Skin of body (tissue), 2 donors: Measurements from ENCODE around the gene MZT2A. TPM values are rescaled to one million over a fixed set of nuclear protein-coding genes. Genes with fewer than 3 reads are reported as not detected.
"Not testable (repeated sequence)": the region's sequence is repeated elsewhere in the genome, so short reads cannot be mapped to it uniquely, and the experiment has no call there.

ENCODE experiments used
- DNase-seq: peaks from one replicate; lab custom pipeline; 2025; lab: John Stamatoyannopoulos, UW
- total RNA-seq: library from RNA; depleted of rRNA; stranded (reverse); fragments of >200 nt; gene quantifications from one replicate; pipeline ENCODE4 v1.2.3, GENCODE V29; 2014

MZT2A gene
- 31.1 TPM for total RNA-seq

GRCh38 chr2:131492015-131492417 lies at the start of gene MZT2A:
TSS of gene MZT2A (minus strand) at chr2:131492397. CDS start at chr2:131492376, 21 bp downstream.
- not testable (repeated sequence) for DNase-seq

GRCh38 chr2:131538856-131539255 lies 46.7 kb upstream of the MZT2A start:
- DNase-seq, result not testable (repeated sequence)

- DNase-seq, result not testable (repeated sequence)
These were observed 44.6 kb upstream of the MZT2A start for GRCh38 chr2:131536841-131537240.

GRCh38 chr2:131535951-131536826 lies 44.0 kb upstream of the MZT2A start:
- not testable (repeated sequence) for DNase-seq

GRCh38 chr2:131535526-131535925 lies 43.3 kb upstream of the MZT2A start:
- DNase-seq, result no peak

- DNase-seq, result not testable (repeated sequence)
These were observed 42.8 kb upstream of the MZT2A start for GRCh38 chr2:131534965-131535364.

GRCh38 chr2:131534317-131534672 lies 42.1 kb upstream of the MZT2A start:
- not testable (repeated sequence) for DNase-seq

- DNase-seq, result not testable (repeated sequence)
These were observed 41.6 kb upstream of the MZT2A start for GRCh38 chr2:131533609-131534316.

GRCh38 chr2:131532723-131533608 lies 40.8 kb upstream of the MZT2A start:
- not testable (repeated sequence) for DNase-seq

- DNase-seq, result not testable (repeated sequence)
These were observed 39.5 kb upstream of the MZT2A start for GRCh38 chr2:131531547-131532185.

- not testable (repeated sequence) for DNase-seq
These were observed 38.6 kb upstream of the MZT2A start for GRCh38 chr2:131530626-131531344.

GRCh38 chr2:131529864-131530445 lies 37.8 kb upstream of the MZT2A start:
- not testable (repeated sequence) for DNase-seq

- DNase-seq, result not testable (repeated sequence)
These were observed 37.0 kb upstream of the MZT2A start for GRCh38 chr2:131528981-131529863.

GRCh38 chr2:131527131-131528001 lies 35.2 kb upstream of the MZT2A start, which contains the start of gene CCDC74A:
TSS of gene CCDC74A (plus strand) at chr2:131527888. CDS start at chr2:131527971, 83 bp downstream.
- not testable (repeated sequence) for DNase-seq

- not testable (repeated sequence) for DNase-seq
These were observed 33.1 kb upstream of the MZT2A start for GRCh38 chr2:131525256-131525655.

- no peak for DNase-seq
These were observed 30.0 kb upstream of the MZT2A start for GRCh38 chr2:131521961-131522781.

GRCh38 chr2:131521524-131521923 lies 29.3 kb upstream of the MZT2A start:
- not testable (repeated sequence) for DNase-seq
